ENCODE results near the gene OTOG. TPM values are rescaled to one million over a fixed set of nuclear protein-coding genes. Genes with fewer than 3 reads are reported as not detected.

Gene OTOG
- total RNA-seq, 3 donors from 2014 or later (not counting 1 experiment from before 2014, with no cell fraction given), result not detected

GRCh38 chr11:17531636-17532113, 15.4 kb upstream of the OTOG start:
- H3K36me3 ChIP-seq (ENCODE audit: control insufficient read depth, insufficient read depth, low read length), result no peaks in the 10 kb centered on the region
- no peaks in the 10 kb centered on the region for H3K9me3 Mint-ChIP-seq
- no peaks in the 10 kb centered on the region for H3K9me3 ChIP-seq (ENCODE audit: control insufficient read depth, insufficient read depth, low read length)
- H3K27me3 ChIP-seq (ENCODE audit: control insufficient read depth, insufficient read depth, low read length), result no peaks in the 10 kb centered on the region
- no peak overlapping the region for H3K4me3 Mint-ChIP-seq
- no peak overlapping the region for H3K27ac Mint-ChIP-seq
- 78% methylated on average over 6 of the region's 6 CpGs for WGBS (ENCODE audit: insufficient coverage)
- peaks cover 9 to 11% of the 10 kb centered on the region in 2 donors for H3K27me3 Mint-ChIP-seq (ENCODE audit: low read depth in 2 of 2)
- no peaks in the 10 kb centered on the region for H3K4me1 ChIP-seq (ENCODE audit: control insufficient read depth, insufficient read depth, low read length)
- no peak for ATAC-seq
- DNase-seq, result no peak
- H3K4me3 ChIP-seq (ENCODE audit: low read length), result no peak overlapping the region
- H3K4me1 Mint-ChIP-seq, result no peaks in the 10 kb centered on the region
- TF ChIP-seq, protein P1, sequence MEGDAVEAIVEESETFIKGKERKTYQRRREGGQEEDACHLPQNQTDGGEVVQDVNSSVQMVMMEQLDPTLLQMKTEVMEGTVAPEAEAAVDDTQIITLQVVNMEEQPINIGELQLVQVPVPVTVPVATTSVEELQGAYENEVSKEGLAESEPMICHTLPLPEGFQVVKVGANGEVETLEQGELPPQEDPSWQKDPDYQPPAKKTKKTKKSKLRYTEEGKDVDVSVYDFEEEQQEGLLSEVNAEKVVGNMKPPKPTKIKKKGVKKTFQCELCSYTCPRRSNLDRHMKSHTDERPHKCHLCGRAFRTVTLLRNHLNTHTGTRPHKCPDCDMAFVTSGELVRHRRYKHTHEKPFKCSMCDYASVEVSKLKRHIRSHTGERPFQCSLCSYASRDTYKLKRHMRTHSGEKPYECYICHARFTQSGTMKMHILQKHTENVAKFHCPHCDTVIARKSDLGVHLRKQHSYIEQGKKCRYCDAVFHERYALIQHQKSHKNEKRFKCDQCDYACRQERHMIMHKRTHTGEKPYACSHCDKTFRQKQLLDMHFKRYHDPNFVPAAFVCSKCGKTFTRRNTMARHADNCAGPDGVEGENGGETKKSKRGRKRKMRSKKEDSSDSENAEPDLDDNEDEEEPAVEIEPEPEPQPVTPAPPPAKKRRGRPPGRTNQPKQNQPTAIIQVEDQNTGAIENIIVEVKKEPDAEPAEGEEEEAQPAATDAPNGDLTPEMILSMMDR (IDR thresholded peaks at IDR 0.05), result no peak
- H3K27ac ChIP-seq (ENCODE audit: low read length), result no peak overlapping the region
- no peaks in the 10 kb centered on the region for H3K36me3 Mint-ChIP-seq
- intact Hi-C loops (cut with micrococcal nuclease), result no loop called here

- Mint-ChIP-seq H3K36me3 (no peaks in the 10 kb centered on the region), H3K9me3 (no peaks in the 10 kb centered on the region), H3K27ac (no peak overlapping the region), H3K27me3 (ENCODE audit: low read depth in 2 of 2) (peaks cover 9 to 15% of the 10 kb centered on the region in 2 donors), H3K4me1 (no peaks in the 10 kb centered on the region), H3K4me3 (no peak overlapping the region)
- Histone ChIP-seq H3K36me3 (ENCODE audit: control insufficient read depth, insufficient read depth, low read length) (no peaks in the 10 kb centered on the region), H3K27ac (ENCODE audit: low read length) (no peak overlapping the region), H3K4me1 (ENCODE audit: control insufficient read depth, insufficient read depth, low read length) (no peaks in the 10 kb centered on the region), H3K9me3 (ENCODE audit: control insufficient read depth, insufficient read depth, low read length) (no peaks in the 10 kb centered on the region), H3K27me3 (ENCODE audit: control insufficient read depth, insufficient read depth, low read length) (no peaks in the 10 kb centered on the region), H3K4me3 (ENCODE audit: low read length) (no peak overlapping the region)
- intact Hi-C loops (cut with micrococcal nuclease), result no loop called here
- TF ChIP-seq, protein P1 (IDR thresholded peaks at IDR 0.05), result no peak
- 67% methylated on average over 2 of the region's 2 CpGs for WGBS (ENCODE audit: insufficient coverage)
- DNase-seq (no peak), ATAC-seq (no peak)
These were observed 14.3 kb upstream of the OTOG start for GRCh38 chr11:17532784-17533183.

DNA sequence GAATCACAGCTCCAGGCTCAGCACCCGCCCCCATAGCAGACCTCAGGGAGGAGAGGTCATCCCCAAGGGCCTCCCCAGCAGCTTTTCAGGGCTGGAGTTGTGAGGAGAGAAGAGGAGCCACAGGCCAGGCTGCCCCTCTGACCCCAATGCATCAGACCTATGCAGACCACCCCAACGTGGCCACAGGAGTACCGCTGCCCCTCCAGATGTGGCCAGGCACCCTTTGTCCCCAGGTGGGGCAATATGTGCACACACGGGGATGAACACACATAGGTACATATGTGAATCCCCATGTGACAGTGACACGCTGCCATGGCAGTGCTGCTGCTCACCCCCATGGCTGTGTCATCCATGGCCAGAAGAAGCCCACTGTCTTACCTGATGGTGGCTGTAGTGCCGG, 13.7 kb upstream of the OTOG start:
- H3K4me3 ChIP-seq (ENCODE audit: low read length), result no peak overlapping the region
- H3K4me1 ChIP-seq (ENCODE audit: control insufficient read depth, insufficient read depth, low read length), result no peaks in the 10 kb centered on the region
- ATAC-seq (no peak), DNase-seq (no peak)
- intact Hi-C loops (cut with micrococcal nuclease), result no loop called here
- TF ChIP-seq, protein P1 (IDR thresholded peaks at IDR 0.05), result no peak
- no peak overlapping the region for H3K27ac ChIP-seq (ENCODE audit: low read length)
- 87% methylated on average over 6 of the region's 6 CpGs for WGBS (ENCODE audit: insufficient coverage)
- no peaks in the 10 kb centered on the region for H3K36me3 Mint-ChIP-seq
- H3K27ac Mint-ChIP-seq, result no peak overlapping the region
- peaks cover 9 to 18% of the 10 kb centered on the region in 2 donors for H3K27me3 Mint-ChIP-seq (ENCODE audit: low read depth in 2 of 2)
- no peak overlapping the region for H3K4me3 Mint-ChIP-seq
- H3K9me3 Mint-ChIP-seq, result no peaks in the 10 kb centered on the region
- H3K9me3 ChIP-seq (ENCODE audit: control insufficient read depth, insufficient read depth, low read length), result no peaks in the 10 kb centered on the region
- H3K36me3 ChIP-seq (ENCODE audit: control insufficient read depth, insufficient read depth, low read length), result no peaks in the 10 kb centered on the region
- no peaks in the 10 kb centered on the region for H3K27me3 ChIP-seq (ENCODE audit: control insufficient read depth, insufficient read depth, low read length)
- H3K4me1 Mint-ChIP-seq, result no peaks in the 10 kb centered on the region

DNA sequence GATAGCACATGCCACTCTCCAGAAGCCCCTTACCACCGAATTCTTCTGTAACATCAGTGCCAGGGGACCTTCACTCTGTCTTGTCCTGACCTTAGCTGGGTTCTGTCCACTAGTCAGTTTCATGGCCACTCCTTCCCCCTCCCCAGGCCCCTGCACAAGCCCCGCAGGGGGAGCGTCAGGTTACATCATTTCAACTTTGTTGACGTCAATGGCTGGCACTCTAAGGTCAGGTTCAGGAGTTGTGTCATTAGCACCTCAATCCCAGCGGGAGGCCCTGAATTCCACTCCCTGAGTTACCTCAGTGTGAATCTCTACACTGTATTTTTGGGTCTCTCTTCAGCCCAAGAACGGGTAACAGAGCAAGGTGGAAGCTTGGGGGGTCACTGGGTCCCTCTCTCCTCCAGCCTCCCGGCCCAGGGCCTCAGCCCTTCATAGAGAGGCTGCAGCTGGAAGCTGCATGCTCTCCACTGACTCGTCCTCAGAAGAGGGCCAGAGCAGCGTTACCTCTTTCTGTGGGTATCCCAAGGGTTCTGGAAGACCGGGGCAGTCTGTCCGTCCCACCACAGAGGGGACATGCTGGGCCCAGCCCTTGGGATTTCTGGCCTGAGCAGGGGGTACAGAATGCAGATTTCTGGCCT, 13.2 kb upstream of the OTOG start:
- intact Hi-C loops (cut with micrococcal nuclease), result no loop called here
- H3K27me3 ChIP-seq (ENCODE audit: control insufficient read depth, insufficient read depth, low read length), result no peaks in the 10 kb centered on the region
- H3K4me3 ChIP-seq (ENCODE audit: low read length), result no peak overlapping the region
- ATAC-seq (no peak), DNase-seq (no peak)
- peaks cover 9 to 18% of the 10 kb centered on the region in 2 donors for H3K27me3 Mint-ChIP-seq (ENCODE audit: low read depth in 2 of 2)
- H3K4me3 Mint-ChIP-seq, result no peak overlapping the region
- no peak overlapping the region for H3K27ac Mint-ChIP-seq
- H3K36me3 Mint-ChIP-seq, result no peaks in the 10 kb centered on the region
- TF ChIP-seq, protein P1 (IDR thresholded peaks at IDR 0.05), result no peak
- no peaks in the 10 kb centered on the region for H3K4me1 ChIP-seq (ENCODE audit: control insufficient read depth, insufficient read depth, low read length)
- H3K4me1 Mint-ChIP-seq, result no peaks in the 10 kb centered on the region
- no peaks in the 10 kb centered on the region for H3K9me3 Mint-ChIP-seq
- WGBS (ENCODE audit: insufficient coverage), result 84% methylated on average over 11 of the region's 11 CpGs
- no peaks in the 10 kb centered on the region for H3K36me3 ChIP-seq (ENCODE audit: control insufficient read depth, insufficient read depth, low read length)
- no peaks in the 10 kb centered on the region for H3K9me3 ChIP-seq (ENCODE audit: control insufficient read depth, insufficient read depth, low read length)
- no peak overlapping the region for H3K27ac ChIP-seq (ENCODE audit: low read length)

Measured in natural killer cell (primary cell).